Cerebellar nuclear complex (tissue), 1 donor: ENCODE data around the gene CNTNAP1.

Experiments used
- DNase-seq, 2 experiments: peaks; one replicate each; lab custom pipeline; 2025; lab: John Stamatoyannopoulos, UW

CNTNAP1 gene

GRCh38 chr17:42670789-42671657 lies 11.3 kb upstream of the CNTNAP1 start:
- DNase-seq: no peak

GRCh38 chr17:42672038-42672437 lies 10.3 kb upstream of the CNTNAP1 start:
- no peak for DNase-seq

- DNase-seq: no peak
Measured at GRCh38 chr17:42673266-42673884, 9.0 kb upstream of the CNTNAP1 start.

GRCh38 chr17:42673885-42674754 lies 8.2 kb upstream of the CNTNAP1 start:
- no peak for DNase-seq

GRCh38 chr17:42674755-42675347 lies 7.5 kb upstream of the CNTNAP1 start:
- DNase-seq: no peak

GRCh38 chr17:42675348-42675964 lies 6.9 kb upstream of the CNTNAP1 start:
- no peak for DNase-seq

- DNase-seq: no peak
Measured at GRCh38 chr17:42675965-42676423, 6.3 kb upstream of the CNTNAP1 start.

- no peak for DNase-seq
Measured at GRCh38 chr17:42676424-42677011, 5.8 kb upstream of the CNTNAP1 start, which contains the start of gene PLEKHH3. Gene PLEKHH3, minus strand, starts transcription at chr17:42676994. Its CDS starts 431 bp downstream, at chr17:42676563.

GRCh38 chr17:42677012-42677857 lies 5.1 kb upstream of the CNTNAP1 start:
- peak; percentile 95 for DNase-seq

GRCh38 chr17:42677921-42678781 lies 4.2 kb upstream of the CNTNAP1 start:
- DNase-seq: peak in 1 of 2 experiments; percentile 72

- no peak for DNase-seq
Measured at GRCh38 chr17:42678951-42679491, 3.3 kb upstream of the CNTNAP1 start.

GRCh38 chr17:42679492-42680330 lies 2.6 kb upstream of the CNTNAP1 start:
- no peak for DNase-seq

- no peak for DNase-seq
Measured at GRCh38 chr17:42680331-42680808, 2.0 kb upstream of the CNTNAP1 start.

- peak in 1 of 2 experiments; percentile 19 for DNase-seq
Measured at GRCh38 chr17:42682722-42683403, 532 bp downstream of the CNTNAP1 start.

GRCh38 chr17:42683407-42684034 lies 1.2 kb downstream of the CNTNAP1 start:
- peak in 1 of 2 experiments; percentile 47 for DNase-seq

GRCh38 chr17:42684929-42685556 lies 2.7 kb downstream of the CNTNAP1 start:
- DNase-seq: no peak
